Islet of Langerhans (tissue), 1 donor: ENCODE measurements around the gene ITIH5.
"Not testable (repeated sequence)": the region's sequence is repeated elsewhere in the genome, so short reads cannot be mapped to it uniquely, and the experiment has no call there.

Experiments
- FAIRE-seq: peaks from one replicate; lab custom pipeline; 2011; peaks lifted over from hg19 to GRCh38; lab: Jason Lieb, UNC

The ITIH5 gene

DNA sequence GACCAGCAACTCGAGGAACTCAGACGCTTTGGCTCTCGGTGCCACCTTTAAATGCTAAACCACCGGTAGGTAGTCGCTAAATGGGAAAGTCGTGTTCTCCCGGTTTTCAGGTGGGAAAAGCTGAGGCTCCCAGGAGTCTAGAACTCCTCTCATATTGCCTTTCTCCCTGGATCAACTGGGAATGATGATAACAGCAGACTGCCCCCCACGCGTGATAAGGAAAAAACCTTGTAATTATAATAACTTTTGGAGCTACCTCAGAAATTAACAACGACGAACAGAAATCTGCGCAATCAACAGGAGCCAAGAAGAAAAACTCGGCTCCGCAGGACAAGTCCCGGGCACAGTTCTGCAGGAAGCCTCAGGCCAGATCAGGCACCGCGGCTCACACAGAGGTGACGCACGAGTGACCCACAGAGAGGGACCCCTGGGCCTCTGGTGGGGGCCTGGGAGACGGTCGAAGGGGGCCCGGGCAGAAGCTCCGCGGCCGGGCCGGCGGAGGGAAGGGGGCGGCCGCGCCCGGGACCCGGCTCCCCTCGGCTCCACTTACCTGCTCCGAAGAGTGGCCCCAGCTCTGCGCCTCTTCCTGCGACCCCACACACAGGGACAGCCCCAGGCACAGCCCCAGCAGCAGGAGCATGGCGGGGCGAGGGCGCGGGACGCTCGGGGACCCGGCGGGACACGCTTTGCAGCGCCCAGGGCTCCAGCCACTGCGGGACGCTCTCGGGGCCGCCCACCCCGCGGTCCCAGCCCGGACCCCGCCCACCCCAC lies at the start of gene ITIH5:
ITIH5 (minus strand) TSS at position 714 of the 771 bp plus-strand sequence; CDS start at position 640, 74 bp downstream.
- no peak for FAIRE-seq

DNA sequence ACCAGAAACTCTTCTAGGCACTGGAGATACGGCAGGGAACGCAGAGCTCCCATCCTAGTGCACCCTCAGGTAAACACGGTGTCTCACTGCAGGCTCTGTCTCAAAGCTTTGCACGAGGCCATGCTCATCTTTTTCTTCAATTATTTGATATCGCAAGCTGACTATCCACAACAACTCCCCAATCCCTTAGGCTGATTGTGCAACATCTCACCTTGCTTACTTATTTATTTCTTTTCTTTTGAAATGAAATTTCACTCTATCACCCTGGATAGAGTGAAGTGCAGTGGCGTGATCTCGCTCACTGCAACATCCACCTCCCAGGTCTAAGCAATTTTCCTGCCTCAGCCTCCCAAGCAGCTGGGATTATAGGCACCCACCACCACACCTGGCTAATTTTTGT lies 48.7 kb upstream of the ITIH5 start:
- FAIRE-seq = no peak

DNA sequence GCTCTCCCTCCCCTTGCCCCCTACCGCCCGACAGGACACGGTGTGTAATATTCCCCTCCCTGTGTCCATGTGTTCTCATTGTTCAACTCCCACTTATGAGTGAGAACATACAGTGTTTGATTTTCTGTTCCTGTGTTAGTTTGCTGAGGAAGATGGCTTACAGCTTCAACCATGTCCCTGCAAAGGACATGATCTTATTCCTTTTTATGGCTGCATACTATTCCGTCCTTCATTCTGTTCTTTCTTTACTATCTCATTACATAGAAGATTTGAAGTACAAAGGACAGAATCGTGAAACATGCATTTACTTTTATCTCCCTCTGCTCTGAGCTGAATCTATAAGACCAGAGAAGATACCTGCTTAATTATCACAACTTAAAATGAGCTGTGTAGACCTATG lies 44.3 kb upstream of the ITIH5 start:
- FAIRE-seq = not testable (repeated sequence)

DNA sequence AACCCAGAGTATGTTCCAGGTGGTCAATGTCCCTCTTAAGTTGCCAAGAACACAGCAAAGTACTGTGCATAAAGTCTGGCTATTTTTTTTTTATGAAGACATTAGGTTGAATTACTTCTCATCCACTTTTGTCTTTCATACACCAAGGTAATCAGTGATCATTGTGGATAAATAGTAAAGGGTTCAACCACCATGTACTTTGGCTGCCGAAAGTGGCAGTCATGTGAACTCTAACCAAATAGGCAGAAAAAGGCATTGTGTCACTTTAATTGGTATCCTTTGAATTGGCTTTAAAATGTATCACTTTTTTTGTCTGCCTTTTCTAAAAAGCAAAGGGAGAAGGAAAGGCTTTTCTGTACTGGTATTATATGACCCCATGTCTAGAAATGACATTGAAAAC lies 43.7 kb upstream of the ITIH5 start:
- no peak for FAIRE-seq

DNA sequence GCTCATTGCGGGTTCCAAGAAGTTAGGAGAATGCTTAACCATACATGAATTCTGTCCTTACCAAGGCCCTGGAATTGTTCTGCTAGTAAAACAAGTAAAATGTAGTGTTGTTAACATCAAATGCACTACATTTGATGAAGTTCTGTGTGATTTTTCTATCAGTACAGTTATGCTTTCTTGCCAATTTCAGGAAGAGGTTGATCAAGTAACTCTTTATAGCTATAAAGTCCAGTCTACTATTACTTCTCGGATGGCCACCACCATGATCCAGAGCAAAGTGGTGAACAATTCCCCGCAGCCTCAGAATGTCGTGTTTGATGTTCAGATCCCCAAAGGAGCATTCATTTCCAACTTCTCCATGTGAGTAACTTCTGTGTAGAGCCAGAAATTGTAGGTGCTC lies 42.1 kb upstream of the ITIH5 start:
- no peak for FAIRE-seq

DNA sequence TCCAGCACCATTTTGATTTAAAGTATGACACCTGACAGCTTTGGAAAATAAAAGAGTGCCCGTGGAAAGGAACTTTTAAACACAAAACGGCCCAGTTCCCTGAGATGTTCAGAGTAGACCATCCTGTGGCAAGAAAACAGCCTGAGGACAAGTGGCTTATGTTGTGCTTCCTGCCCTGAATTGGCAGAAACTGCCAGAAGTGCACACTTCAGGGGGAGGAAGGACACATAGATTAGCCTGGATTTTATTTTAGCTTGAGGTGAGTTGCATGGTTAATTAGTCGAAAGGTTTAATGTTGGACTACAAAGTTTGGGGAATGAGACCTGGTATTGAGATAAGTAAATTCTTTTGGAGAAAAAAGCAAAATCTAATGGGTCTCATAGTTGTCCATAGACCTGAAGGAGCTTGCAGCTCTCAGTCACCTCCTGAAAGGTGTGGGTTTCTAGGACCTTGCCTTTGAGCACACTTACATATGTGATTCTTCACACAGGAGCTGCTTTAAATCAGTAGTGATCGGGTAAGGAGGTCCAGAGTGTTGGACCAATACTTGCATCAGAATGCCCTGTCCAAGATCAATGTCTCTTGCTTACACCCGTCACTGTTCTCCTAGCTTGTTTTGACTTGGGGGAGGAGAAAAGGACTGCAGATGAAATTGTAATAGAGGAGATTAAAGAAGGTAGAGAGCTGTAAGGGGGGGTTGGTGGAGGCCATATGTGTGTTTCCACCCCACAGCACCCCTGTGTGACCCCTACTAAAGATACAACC lies 41.3 kb upstream of the ITIH5 start:
- FAIRE-seq = no peak

DNA sequence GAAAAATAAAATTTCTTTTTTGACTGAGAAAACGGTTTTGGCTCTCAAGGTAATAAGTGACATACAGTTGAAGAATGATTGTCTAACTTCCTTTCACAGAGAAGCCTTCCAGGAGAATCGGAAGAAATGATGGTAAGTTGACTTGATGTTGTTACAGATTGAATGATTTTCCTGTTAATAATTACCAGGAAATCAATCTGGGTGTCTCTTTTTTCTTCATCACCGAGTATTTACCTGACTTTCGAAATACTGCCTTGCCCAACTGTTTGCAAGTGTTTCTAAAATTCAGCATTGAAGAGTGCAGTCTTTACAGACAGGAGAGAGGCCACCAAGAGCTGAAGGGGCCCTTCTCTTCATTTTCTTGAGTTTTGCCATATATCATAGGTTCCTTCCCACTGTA lies 40.3 kb upstream of the ITIH5 start:
- peak; percentile 45 for FAIRE-seq

DNA sequence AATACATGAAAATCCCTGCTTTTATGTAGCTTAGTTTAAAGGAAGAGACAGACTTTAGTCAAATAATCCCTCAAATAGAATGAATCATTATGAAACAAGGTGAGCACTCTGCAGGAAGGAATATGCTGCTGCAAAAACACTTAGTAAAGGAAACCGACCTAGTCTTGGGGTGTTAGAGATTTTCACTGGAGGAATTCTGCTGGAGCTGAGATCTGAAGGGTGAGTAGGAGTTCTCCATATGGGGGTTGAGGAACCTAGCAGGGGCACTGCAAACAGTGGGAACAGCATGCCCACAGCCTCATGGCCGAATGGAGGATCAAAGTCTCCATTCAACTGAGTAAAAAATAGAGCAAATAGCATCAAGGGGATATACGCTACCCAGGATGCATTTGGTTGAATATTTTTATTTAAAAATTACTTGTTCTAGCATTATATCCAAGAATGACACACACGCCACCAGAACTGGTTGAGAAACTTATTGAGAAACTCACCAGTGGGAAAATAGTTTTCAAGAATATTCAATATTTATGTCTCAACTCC lies 39.8 kb upstream of the ITIH5 start:
- FAIRE-seq = no peak

DNA sequence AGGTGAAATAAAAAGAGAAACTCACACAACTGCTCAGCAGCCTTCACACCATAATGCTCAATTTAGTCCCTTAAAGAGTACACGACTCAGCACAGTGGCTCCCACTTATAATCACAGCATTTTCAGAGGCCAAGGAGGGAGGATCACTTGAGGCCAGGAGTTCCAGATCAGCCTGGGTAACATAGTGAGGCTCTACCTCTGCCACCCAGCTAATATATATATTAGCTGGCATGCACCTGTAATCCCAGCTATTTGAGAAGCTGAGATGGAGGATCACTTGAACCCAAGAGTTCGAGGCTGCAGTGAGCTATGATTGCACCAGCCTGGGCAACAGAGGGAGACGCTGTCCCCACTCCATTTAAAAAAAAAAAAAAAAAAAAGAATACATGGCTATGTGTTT lies 38.6 kb upstream of the ITIH5 start:
- FAIRE-seq = no peak

DNA sequence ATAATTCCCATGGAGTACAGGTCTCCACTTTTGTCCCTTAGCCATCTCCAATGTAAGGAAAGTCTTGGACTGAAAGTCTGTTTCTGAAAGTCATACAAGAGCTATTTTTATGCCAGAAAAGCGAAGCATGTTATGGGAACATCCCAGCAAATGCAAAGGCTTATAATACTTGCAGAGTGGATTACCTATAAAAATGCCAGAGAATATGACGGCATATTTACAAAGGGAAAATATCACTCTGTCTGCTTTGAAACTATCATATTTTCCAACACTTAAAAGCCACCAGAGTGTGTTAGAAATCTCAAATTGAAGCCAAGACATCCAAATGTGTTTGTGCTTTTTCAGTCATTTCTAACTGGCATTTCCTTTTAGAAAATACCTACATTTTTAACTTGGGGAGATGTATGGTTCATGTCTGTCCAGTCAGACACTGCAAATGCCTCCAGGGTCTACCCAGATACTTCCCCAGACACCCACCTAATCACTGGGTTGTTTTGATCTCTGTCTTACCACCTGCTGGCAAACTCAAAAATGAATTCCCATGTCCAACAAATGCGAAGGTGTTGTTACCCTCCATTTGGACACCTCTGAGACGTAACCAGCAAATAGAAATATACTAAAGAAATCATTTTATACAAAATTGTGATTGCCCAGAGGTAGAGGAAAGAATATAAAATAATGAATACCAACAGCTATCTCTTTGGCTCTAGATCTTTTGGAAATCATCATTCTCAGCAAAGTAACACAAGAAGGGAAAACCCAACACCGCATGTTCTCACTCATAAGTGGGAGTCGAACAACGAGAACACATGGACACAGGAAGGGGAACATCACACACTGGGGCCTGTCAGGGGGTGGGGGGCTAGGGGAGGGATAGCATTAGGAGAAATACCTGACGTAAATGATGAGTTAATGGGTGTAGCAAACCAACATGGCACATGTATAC lies 37.6 kb upstream of the ITIH5 start:
- no peak for FAIRE-seq

DNA sequence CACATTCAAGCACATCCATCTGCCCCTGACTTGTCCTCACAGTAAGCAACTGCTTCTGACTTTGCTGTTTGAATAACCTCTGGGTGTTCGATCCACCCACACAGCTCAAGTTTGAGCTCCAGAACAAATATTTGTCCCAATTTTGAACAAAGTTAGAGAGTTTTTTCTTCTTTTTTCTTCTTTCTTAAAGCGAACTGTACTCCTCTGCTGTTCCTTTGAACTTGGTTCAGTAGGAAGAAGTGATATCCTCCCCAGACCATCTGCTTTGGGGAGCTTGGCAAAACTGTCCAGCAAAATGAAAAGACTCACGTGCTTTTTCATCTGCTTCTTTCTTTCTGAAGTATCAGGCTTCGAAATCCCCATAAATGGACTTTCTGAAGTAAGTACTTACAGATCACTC lies 36.4 kb upstream of the ITIH5 start, which contains the start of gene ITIH2:
ITIH2 (plus strand) TSS at position 177 of the 400 bp plus-strand sequence; CDS start at position 296, 119 bp downstream.
- FAIRE-seq = peak; percentile 24

DNA sequence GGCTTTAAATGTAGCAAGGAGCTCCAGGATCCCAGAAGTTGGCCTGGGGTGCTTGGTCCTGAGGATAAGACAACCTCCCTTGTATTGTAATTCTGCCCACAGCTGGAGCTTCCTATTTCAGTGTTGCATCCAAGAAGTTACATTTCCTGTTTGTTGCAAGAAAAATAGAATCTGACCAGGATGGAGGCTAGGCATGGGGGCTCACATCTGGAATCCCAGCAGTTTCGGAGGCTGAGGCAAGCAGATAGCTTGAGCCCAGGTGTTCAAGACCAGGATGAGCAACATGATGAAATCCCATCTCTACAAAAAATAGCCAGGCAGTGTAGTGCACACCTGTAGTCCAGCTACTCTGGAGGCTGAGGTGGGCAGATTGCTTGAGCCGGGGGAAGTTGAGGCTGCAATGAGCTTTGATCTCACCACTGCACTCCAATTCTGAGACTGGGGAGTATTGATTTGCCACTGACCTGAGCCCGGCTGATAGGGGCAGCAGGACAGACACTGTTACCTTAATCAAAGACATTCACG lies 35.6 kb upstream of the ITIH5 start:
- FAIRE-seq = no peak

DNA sequence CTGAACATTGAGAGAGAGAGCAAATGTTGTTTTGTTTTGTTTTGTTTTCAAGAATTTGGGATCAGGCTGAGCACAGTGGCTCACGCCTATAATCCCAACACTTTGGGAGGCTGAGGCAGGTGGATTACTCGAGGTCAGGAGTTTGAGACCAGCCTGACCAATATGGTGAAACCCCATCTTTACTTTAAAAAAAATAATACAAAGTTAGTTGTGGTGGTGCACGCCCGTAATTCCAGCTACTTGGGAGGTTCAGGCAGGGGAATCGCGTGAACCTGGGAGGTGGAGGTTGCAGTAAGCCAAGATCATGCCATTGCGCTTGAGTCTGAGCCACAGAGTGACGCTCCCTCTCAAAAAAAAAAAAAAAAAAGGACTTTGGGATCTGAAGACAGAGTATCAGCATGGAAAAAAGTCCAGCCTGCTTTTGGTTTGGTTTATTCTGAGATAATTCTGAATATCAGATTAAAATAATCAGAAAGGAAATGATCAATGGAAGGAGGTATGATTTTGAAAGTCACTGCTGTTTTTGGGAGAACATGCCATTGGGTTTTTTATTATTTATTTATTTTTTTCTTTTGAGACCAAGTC lies 34.5 kb upstream of the ITIH5 start:
- FAIRE-seq = no peak

DNA sequence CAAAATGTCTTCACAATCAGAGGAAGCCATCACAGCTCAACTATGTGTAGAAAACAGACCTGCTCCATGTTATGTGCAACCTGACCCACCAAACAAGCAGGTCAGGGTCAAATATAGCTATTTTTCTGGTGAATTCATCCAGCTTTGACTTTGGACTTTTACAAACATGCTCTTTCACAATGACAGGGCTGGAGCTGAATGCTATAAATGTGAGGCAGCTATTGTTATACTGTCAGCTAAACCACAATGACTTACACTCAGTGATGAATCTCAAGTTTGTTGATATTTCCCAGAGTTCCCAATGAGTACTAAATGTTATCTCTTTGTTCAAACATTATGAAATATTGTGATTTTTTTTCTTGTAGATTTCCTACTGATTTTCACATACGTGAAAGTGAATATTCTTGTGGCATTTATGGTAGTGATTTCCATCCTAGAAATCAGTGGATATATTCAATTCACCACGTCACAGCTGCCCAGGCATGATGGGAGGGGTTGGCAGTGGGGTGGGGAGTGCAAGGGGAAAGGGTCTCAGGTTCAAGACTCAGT lies 33.9 kb upstream of the ITIH5 start:
- FAIRE-seq = no peak

DNA sequence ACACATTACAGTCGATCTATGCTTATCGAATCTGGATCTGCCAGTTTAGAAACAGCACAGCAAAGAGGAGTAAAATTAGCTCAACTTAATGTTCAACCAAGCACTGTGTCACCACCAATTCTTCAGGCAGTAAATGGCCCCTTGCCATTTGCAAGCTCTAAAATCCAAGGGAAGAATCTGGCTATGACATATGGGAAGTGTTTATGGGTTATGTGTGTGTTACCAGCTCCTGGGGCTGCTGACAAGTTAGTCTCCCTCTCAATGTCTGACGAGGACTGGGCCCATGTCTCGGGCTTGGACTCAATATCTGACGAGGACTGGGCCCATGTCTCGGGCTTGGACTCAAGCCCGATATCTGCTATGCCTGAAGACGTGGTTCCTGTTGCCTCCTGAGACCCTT lies 30.7 kb upstream of the ITIH5 start:
- FAIRE-seq = no peak

DNA sequence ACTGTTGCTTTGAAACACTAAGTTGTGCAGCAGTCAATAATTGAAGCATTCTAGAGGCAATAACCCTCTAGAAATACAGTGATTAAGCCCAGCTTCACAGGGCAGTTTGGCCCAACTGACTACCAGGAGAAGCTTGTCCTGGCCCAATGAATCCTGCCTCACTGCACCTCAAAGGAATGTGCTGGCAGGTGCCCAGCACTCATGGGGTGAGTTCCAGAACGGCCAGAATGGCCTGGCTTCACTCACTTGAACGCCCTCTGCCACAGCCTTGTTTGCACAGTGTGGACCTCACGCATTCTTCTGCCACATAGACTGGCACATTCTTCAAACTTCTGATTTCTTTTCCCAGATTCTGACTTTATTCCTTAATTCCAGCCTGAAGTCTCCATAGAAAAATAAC lies 29.8 kb upstream of the ITIH5 start:
- FAIRE-seq = no peak

DNA sequence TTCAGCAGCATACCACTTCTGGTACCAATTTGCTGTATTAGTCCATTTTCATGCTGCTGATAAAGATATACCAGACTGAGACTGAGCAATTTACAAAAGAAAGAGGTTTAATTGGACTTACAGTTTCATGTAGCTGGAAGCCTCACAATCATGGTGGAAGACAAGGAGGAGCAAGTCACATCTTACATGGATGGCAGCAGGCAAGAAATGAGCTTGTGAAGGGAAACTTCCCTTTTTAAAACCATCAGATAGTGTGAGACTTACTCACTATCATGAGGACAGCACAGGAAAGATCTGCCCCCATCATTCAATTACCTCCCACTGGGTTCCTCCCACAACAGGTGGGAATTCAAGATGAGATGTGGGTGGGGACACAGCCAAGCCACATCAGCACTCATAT lies 26.4 kb upstream of the ITIH5 start:
- not testable (repeated sequence) for FAIRE-seq

DNA sequence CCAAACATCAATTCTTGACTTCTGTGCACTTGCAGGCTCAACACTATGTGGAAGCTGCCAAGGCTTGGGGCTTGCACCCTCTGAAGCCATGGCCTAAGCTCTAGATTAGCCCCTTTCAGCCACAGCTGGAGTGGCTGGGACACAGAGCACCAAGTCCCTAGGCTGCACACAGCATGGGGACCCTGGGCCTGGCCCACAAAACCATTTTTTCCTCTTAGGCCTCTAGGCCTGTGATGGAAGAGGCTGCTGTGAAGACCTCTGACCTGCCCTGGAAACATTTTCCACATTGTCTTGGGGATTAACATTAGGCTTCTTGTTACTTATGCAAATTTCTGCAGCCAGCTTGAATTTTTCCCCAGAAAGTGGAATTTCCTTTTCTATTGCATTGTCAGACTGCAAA lies 25.6 kb upstream of the ITIH5 start:
- not testable (repeated sequence) for FAIRE-seq

DNA sequence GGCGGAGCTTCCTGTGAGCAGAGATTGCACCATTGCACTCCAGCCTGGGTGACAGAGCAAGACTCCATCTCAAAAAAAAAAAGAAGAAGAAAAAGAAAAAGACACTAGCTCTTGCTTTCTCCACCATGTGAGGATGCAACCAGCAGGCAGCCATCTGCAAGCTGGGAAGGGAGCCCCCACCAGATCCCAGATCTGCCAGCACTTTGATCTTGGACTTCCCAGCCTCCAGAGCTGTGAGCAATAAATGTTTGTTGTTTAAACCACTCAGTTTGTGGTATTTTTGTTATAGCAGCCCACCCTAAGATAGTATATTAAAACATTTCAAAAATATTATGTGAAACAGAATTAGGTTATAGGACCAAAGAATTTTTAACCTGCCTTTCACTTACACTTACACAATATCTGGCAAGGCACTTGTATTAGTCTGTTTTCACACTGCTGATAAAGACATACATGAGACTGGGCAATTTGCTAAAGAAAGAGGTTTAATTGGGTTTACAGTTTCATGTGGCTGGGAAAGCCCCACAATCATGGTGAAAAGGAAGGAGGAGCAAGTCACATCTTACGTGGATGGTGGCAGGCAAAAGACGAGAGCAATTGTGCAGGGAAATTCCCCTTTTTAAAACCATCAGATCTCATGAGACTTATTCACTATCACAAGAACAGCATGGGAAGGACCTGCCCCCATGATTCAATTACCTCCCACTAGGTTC lies 24.3 kb upstream of the ITIH5 start:
- not testable (repeated sequence) for FAIRE-seq

DNA sequence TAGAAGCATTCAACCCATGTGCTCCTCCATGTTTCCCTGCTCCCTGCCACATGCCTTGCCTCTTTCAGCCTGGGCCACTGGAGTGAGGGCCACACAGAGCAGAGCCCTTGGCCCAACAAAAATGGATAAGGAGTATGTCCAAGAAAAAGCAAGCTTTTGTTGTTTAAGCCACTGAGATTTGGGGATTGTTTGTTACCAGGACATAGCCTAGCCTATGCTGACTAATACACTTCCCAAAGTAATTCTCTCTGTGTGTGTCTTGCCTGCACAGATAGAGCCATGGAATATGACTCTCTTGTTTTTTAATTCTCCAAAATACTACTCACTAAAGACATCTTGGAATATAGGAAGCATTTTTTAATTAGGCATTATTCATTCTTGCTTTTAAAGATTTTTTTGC lies 22.8 kb upstream of the ITIH5 start:
- no peak for FAIRE-seq
